HG03060 (cell line): ENCODE results near the gene POFUT2.

ENCODE experiments used
- ATAC-seq: cut with Tn5 transposase; IDR thresholded peaks from one replicate; pipeline ENCODE4 v1.9.1; 2021; ENCODE audit warnings: low read depth, moderate number of reproducible peaks; ENCODE audit not compliant: unreplicated experiment

Gene POFUT2

DNA sequence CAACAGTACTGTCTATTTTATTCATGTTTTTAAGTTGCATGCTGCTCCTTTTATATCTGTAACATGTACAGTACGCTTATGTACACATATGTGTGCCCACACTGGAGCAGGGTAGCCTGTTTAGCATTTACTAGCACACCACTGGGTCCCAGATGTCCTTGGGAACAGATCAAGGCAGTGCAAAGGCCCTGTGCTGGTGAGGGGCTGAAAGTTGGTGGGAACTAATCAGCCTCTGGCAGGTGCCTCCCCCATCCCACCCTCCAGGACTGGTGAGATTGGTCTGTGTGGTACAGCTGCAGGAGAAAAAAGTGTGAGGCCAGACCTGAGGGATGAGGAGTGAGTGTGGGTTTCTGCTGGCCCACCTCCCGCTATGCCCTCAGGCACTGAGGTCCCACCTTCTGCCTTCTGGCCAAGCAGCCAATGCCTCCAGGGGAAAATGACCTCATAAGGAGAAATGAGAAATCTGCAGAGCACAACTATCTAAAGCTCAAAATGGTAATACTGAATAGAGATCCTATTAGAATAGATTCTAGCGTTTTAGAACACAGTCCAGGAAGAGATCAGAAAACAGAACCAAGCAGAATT is 58.9 kb downstream of the POFUT2 start:
- ATAC-seq: no peak

DNA sequence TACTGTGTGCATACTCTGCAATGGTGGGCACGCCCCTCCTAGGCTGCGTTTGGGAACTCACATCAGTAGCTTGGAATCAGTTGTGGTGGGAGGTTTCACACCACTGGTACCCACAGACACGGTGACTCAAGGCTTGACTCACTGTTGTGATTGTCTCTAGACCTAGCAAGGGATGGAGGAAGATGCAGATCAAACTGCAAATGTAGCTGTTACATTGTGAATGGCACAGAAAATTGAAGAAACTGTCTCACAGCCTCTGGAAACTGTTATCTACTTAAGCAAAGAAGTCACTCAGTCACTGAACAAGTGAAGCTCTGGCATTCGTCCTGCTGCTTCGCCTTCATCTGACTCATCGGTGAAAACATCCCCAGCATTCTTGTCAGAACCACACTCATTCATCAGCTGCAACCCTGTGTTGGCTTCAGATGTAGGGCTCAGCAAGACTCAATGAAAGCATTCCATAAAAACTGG is 59.5 kb downstream of the POFUT2 start:
- no peak for ATAC-seq

DNA sequence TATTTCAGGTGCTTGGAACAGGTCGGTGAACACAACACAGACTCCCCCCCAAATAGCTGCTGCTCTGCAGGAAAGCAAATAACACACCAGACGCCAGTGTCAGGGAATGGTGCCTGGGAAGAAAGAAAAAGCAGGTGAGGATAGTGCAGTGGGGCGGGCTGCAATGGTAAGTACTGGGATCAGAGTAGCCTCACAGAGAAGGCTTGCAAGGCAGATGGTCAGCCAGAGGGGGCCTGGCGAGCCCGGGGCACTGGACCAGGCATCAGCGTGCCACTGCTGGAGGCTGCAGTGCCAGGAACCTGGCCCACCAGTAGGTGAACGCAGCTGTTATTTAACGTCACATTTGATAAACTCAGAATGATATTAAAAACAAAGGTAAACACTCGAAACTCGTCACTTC is 60.0 kb downstream of the POFUT2 start:
- ATAC-seq: no peak

DNA sequence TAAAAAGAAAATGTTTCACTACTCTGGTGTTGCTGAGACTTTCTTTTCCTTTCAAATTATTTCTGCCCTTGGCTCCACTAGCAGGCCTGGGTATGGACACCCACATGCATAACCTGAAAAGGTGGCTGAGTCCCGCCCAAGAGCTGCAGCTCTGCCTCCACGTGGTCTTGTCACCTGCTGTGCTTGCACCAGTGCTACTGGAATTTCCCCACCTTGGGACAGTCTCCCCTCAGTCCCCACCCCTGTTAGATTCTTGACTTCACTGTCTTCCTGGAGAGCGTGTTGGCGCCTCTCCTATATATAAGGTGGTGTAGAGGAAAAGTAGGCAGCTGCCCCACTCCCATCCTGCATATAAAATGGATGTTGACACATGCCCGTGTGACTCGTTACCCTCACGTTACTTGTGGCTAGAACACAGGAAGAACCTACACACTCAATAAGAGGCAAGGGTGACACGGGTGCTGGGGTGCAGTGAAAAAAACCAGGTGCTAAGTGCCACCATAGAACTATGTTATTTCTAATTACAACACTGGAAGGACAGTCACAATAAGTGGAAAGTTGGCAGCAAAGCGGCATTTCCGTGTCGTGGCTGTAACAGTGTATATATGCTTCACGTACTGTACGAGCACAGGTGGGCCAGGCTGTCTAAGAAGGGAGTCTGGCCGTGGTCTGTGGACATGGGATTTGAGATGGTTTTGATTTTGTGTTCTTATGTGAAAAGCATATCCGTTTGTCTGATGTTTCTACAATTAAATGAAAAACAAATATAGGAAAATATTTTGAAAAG is 61.0 kb downstream of the POFUT2 start:
- no peak for ATAC-seq

DNA sequence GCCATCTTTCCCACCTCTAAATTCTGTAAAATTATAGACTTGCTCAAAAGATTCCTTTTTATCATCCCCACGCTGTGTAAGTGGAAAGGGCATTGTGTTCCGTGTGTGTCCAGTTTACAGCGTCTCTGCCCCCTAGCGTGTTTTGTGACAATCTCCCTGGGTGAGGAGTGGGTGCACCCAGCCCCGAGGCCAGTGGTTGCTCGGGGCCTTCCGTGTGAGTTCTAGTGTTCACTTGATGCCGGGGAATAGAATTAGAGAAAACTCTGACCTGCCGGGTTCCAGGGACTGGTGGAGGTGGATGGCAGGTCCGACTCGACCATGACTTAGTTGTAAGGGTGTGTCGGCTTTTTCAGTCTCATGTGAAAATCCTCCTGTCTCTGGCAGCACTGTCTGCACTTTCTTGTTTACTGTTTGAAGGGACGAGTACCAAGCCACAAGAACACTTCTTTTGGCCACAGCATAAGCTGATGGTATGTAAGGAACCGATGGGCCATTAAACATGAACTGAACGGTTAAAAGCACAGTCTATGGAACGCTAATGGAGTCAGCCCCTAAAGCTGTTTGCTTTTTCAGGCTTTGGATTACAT is 61.9 kb downstream of the POFUT2 start:
- no peak for ATAC-seq

DNA sequence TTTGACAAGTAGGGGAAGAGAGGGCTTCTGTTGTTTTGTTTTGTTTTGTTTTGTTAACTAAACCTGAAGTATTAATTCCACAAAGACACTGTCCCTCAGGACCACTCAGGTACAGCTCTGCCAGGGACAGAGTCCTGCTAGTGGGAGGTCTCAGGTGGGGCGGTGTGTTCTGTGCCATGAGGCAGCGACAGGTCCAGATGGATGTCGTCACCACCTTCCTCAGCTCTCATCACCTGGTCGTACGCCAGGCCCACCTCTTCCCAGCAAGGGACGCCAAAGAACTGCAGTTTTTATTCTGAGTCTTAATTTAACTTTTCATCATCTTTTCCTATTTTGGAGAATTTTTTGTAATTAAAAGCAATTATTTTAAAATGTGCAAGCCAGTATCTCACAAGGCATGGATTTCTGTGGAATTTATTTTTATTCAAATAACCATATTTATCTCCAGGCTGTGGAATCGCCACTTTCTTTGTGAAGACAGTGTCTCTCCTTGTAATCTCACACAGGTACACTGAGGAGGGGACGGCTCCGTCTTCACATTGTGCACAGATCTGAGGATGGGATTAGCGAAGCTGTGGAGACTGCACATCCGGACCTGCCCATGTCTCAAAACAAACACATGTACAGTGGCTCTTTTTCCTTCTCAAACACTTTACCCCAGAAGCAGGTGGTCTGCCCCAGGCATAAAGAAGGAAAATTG is 62.5 kb downstream of the POFUT2 start:
- no peak for ATAC-seq

DNA sequence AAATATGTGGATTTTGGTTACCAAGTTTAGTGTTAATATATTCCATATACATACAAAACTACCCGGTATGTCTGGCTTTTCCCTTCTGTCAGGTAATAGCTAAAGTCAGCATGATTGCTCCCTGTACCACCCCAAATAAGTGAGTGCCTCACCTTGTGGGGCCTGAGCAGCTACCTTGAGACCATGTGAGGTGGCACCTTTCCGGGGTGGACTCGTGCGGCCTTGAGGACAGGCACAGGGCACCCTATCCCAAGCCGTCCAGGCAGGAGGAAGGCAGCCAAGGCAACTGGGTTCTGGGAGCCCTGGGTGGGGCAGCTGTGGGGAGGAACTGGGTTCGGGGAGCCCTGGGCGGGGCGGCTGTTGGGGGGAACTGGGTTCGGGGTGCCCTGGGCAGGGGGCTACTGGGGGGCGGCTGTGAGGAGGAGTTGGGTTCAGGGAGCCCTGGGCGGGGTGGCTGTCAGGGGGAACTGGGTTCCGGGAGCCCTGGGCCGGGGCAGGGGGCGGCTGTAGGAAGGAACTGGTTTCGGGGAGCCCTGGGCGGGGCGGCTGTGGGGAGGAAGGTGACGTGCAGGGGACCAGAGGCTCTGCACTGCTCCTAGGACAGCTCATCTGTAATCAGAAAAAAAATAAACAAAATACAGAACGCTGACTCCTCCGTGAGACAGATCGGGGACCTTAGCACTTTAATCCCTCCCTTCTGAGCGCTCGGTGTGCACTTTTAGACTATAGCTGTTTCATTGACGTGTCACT is 63.3 kb downstream of the POFUT2 start:
- ATAC-seq: no peak

DNA sequence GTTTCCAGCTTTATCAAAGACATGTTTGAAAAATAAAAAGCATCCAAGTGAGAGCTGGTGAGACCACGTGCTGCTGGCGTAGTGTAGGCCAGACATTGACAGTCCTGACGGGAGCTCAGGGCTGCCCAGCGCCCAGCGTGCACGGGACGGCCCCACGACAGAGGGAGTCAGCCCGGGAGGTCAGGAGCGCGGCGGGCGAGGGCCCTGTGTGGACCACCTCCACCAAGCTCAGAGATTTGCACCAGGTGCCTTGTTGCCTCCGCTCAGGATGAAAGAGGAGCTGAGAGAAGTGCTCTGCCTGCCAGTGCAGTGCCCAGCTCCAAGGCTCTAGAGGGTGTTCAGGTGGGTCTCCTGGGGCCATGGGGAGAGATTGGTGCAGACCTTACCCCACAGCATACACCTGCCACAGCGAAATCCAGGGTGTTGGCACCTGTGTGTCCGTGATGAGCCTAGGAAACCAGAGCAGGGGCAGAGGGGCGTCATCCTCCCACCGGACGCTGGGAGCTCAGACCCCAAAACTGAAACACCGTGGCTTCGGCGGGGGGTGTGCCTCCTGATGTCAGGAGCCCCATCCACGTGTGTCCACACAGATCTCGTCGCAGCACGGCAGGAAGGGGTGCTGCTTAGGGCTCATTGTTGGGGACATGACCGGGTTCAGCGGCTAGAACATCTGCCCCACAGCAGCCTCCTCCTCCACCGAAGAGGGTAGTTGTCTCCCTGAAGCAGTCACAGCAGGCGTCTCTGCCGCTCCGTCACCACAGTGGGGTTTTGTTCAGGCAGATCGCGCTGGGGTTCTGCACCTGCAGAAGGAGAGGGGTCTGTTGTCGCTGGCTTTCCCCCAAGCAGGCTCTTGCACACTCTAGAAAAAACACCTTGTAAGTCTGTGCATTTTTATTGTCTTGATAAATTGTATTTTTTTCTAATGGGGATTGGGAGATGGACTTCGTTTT is 64.2 kb downstream of the POFUT2 start:
- no peak for ATAC-seq

DNA sequence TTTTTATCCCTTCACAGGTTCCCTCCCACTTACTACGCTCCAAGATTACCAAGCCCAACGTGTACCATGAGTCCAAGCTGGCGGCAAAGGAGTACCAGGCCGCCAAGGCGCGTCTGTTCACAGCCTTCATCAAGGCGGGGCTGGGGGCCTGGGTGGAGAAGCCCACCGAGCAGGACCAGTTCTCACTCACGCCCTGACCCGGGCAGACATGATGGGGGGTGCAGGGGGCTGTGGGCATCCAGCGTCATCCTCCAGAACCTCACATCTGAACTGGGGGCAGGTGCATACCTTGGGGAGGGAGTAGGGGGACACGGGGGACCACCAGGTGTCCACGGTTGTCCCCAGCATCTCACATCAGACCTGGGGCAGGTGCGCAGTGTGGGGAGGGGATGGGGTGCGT is 65.7 kb downstream of the POFUT2 start:
- ATAC-seq: no peak

DNA sequence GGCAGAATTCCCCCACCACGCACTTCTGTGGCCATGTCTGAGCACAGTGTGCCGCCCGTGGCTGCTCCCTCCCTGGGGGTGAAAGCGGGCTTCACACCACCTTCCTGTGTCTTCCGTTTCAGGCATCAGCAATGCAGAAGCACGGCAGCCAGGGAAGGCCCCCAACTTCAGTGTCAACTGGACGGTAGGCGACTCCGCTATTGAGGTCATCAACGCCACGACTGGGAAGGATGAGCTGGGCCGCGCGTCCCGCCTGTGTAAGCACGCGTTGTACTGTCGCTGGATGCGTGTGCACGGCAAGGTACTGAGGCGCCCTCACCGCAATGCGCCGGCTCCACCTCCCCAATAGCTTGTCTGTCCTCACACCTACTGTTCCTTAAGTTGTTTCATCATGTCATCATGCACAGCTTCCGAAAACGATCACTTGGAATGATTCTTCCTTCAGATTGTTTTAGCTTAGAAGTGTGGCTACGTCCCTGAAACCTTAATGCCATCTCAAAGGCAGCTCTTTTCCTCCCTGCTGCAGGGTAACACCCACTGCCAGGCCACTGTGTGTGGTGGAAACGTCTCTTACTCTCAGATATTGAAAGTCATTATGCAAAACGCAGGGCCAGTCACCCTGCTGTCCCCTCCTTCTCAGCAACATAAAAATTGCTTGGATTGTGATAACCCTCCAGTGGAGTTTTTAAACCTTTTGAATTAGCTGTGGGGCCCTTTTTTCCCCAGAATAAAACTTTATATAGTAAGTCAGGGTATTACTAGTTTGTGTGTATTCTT is 66.8 kb downstream of the POFUT2 start:
- no peak for ATAC-seq

DNA sequence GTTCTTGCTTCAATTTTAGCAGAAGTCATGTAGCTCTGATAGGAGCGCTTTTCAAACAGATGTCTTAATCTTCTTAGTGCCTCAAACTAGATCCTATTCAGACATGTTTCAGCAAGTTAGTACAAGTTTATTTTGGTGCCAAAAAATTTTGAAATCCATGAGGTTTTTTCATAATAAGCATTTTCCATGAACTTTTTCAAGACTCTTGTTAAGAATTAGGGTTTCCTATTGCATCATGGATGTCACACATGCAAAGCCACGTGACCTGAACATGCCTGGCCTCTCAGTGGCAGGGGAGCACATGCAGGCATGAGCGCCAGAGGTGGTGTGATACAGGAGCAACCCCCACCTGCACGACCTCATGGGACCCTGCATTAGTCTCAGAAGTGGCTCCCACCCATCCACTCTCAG is 67.6 kb downstream of the POFUT2 start:
- ATAC-seq: no peak

DNA sequence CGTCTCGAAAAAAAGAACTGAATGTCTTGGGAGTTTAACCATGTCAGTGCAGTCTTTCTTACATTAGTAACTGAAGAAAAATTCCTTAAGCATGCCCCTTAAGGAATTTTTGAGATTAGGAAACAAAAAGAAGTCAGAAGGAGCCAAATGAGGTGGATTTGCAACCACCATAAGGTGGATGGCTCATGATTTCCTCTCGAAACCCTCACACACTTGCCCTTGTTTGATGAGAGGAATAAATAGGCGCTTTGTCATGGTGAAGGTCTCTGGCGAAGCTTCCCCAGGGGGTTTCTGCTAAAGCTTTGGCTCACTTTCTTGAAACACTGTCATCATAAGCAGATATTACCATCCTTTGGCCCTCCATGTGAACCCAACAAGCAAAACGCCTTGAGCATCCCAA is 68.2 kb downstream of the POFUT2 start:
- ATAC-seq: no peak

DNA sequence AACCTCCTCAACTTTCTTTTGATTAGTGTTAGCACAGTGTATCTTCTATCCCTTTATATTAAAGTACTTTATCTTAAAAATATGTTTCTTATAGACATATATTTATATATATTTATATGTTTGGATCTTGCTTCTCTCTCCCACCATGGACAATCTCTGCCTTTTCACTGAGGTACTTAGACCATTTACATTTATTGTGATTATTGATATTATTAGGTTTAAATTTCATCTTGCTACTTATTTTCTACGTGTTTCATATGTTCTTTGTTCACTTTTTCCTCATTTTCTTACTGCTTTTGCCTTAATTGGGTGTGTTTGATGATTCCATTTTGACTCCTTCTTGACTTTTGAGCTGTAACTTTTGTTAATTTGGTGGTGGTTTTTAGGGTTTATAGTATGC is 70.7 kb downstream of the POFUT2 start:
- no peak for ATAC-seq

DNA sequence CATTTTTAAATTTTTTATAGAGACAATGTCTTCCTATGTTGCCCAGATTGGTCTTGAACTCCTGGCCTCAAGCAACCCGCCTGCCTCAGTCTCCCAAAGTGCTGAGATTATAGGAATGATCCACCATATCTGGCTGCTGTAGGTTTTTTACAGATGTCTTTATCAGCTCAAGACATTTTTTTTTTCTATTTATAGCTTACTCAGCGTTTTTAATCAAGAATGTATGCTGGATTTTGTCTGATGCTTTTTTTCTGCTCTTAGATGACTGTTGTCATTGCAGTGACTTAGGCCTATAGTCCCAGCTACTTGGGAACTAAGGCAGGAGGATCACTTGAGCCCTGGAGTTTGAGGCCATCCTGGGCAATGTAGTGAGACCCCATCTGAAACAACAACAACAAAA is 72.5 kb downstream of the POFUT2 start:
- no peak for ATAC-seq
